AG09319 (cell line): ENCODE data around the gene PHLPP1.

Experiments
- DNase-seq: peaks from one replicate; pipeline ENCODE4 v3.0.0-alpha.2; 2010; ENCODE audit warnings: low read depth; ENCODE audit errors: extremely low read depth
- CTCF ChIP-seq: IDR thresholded peaks from 2 replicates; pipeline ENCODE4 v1.5.1; 2011; ENCODE audit warnings: low read depth, mild to moderate bottlenecking, inconsistent platforms, low read length, moderate library complexity

The PHLPP1 gene

GRCh38 chr18:62928326-62928725 lies 213.0 kb downstream of the PHLPP1 start:
- DNase-seq: no peak
- peak; percentile 17 for TF ChIP-seq CTCF

- DNase-seq: no peak
- TF ChIP-seq CTCF: no peak
Observed at GRCh38 chr18:62933261-62933887, 218.0 kb downstream of the PHLPP1 start.

- no peak for TF ChIP-seq CTCF
- DNase-seq: no peak
Observed at GRCh38 chr18:62935994-62936393, 220.7 kb downstream of the PHLPP1 start.

- no peak for DNase-seq
- no peak for TF ChIP-seq CTCF
Observed at GRCh38 chr18:62937065-62937464, 221.7 kb downstream of the PHLPP1 start.

GRCh38 chr18:62938006-62938405 lies 222.7 kb downstream of the PHLPP1 start:
- TF ChIP-seq CTCF: no peak
- DNase-seq: no peak

GRCh38 chr18:62938487-62938886 lies 223.1 kb downstream of the PHLPP1 start:
- TF ChIP-seq CTCF: no peak

GRCh38 chr18:62939433-62939832 lies 224.1 kb downstream of the PHLPP1 start:
- no peak for DNase-seq
- TF ChIP-seq CTCF: no peak

More at GRCh38 chr18:62938487-62938886, 223.1 kb downstream of the PHLPP1 start:
- DNase-seq: no peak
